ENCODE measurements around the gene SLC35G2.
A peak's percentile ranks its signal among the peaks of the same experiment; 100 is the strongest.
"Not testable (repeated sequence)": the region's sequence is repeated elsewhere in the genome, so short reads cannot be mapped to it uniquely, and the experiment has no call there.

The SLC35G2 gene

DNA sequence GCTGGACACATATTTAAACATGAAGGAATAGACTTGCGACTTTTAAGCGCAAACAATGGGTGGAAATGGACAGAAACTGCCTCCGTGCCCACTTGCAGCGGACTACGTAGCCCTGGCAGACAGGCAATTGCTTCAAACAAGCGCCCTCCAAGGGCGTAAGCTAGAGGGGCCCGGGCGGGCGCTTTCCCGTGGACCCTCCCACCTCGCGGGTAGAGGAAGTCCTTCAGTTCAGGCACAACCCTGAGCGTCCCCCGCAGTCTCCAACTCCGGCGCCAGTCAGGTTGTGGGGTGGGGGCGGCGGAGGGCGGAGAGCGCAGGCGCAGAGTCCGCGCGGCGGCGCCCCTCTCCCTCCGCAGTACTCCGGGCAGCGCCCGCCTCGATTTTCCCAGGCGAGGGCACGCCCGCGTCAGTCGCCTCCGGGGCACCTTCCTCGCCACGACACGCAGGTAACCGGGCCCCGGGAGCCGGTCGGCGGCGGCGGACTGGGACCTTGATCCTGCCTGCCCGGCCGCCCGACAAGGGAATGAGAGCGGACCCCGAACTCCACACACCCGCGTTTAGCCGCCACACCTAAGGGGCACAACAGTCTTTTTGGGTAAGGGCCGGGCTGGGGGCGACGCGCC lies at the start of gene SLC35G2:
SLC35G2 (plus strand) TSS at position 358 of the 623 bp plus-strand sequence. CDS start 35,335 bp downstream, outside the sequence.
- peak; percentile 81 for DNase-seq (ENCODE audit: low spot score)

- no peak for DNase-seq (ENCODE audit: low spot score)
Measured at GRCh38 chr3:136772709-136773108, 46.2 kb upstream of the SLC35G2 start.

DNA sequence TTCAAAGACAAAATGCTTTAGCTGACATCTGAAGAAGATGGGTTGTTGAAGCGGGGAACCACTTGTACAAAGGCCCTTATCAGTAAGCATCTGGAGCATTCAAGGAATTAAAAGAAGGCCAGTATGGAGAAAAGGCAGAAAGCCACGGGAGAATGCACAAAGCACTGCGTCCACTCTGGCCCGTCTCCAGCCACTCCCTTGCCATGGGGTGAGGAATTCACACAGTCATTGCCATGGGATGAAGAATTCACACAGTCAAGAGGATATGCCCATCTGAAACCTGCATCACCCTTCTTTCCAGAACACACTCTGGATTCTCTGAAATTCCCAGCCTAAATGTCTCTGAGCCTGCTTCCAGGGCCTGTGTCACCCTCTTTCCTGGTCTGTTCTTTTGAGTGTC lies 40.1 kb upstream of the SLC35G2 start:
- no peak for DNase-seq (ENCODE audit: low spot score)

DNA sequence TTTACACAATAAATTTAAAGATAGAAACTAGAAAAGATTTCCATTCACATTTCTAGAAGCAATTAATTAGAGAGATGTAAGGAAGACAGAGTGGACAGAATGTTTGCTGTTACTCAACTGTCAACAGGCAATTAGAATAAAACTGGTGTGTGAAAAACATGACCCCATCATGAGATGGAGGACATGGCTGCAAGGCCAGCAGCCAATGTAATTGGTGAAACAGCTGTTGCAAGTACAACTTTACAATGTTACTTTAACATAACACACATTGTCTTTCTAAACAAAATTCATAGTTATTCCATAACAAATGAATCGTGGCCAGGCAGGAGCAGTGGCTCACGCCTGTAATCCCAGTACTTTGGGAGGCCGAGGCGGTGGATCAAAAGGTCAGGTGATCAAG lies 38.2 kb upstream of the SLC35G2 start:
- DNase-seq (ENCODE audit: low spot score), result no peak

- no peak for DNase-seq (ENCODE audit: low spot score)
Measured at GRCh38 chr3:136783708-136784191, 35.2 kb upstream of the SLC35G2 start.

- DNase-seq (ENCODE audit: low spot score), result no peak
Measured at GRCh38 chr3:136787349-136787748, 31.6 kb upstream of the SLC35G2 start.

- no peak for DNase-seq (ENCODE audit: low spot score)
Measured at GRCh38 chr3:136788154-136788553, 30.8 kb upstream of the SLC35G2 start.

GRCh38 chr3:136789976-136790375 lies 28.9 kb upstream of the SLC35G2 start:
- DNase-seq (ENCODE audit: low spot score), result no peak

GRCh38 chr3:136790786-136791185 lies 28.1 kb upstream of the SLC35G2 start:
- DNase-seq (ENCODE audit: low spot score), result no peak

GRCh38 chr3:136792556-136793330 lies 26.2 kb upstream of the SLC35G2 start:
- DNase-seq (ENCODE audit: low spot score), result no peak

GRCh38 chr3:136801146-136801545 lies 17.8 kb upstream of the SLC35G2 start:
- not testable (repeated sequence) for DNase-seq (ENCODE audit: low spot score)

DNA sequence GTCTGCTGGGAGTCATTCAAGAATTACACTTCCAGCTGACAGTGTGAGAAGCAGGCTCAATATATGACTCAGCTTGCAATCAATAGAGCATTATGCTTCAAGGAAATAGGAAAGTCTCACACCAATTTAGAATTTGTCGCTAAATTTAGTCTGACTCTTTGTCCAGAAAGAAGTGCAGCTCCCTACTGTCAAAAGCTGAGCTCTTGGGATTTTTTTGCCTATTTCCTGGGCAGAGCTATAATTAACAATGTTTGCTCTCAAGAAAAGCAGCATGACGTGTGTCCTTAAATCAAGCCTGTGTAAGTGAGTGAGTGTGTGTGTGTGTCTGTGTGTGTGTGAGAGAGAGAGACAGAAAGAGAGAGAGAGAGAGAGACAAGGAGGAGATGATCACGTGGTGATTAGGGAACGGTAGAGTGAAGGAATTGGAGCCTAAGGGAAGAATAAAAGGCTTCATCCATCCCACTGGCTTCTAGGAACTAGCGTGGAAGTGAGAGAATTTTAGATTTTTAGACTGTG lies 16.4 kb upstream of the SLC35G2 start:
- no peak for DNase-seq (ENCODE audit: low spot score)

DNA sequence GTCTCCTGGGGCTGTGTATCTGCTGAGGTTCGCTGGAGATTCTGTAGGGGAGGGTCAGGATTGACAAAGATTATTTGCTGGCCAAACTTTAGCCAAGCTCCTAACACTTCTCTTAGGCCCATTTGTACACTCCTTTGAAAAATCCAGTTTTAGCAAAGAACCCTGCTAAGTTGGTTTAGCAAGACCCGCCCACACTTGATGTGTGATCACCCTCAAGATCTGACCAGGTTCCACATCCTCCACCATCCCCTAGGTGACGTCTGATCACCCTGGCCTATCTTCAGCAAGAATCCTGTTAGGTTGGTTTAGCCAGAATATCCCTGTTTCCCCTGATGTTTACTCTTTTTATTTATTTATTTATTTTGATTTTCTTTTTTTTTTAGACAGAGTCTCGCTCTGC lies 14.8 kb upstream of the SLC35G2 start:
- no peak for DNase-seq (ENCODE audit: low spot score)

DNA sequence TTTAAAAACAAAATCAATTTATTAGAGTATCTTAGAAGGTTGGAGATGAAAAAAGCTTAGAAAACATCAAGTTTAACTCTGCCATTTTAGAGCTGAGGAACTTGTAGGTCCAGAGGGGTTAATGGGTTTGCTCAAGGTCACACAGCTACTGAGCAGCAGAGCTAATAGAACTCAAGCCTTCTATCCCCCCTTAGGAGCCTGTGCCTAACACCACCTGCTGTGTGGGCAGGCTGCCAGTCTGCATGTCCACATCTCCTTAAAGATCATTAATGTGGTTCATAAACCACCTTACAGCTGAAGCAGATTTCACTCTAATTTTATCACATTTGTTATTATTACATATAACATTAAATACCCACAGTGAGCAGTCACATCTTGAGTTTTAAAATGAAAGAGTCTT lies 14.1 kb upstream of the SLC35G2 start:
- no peak for DNase-seq (ENCODE audit: low spot score)

DNA sequence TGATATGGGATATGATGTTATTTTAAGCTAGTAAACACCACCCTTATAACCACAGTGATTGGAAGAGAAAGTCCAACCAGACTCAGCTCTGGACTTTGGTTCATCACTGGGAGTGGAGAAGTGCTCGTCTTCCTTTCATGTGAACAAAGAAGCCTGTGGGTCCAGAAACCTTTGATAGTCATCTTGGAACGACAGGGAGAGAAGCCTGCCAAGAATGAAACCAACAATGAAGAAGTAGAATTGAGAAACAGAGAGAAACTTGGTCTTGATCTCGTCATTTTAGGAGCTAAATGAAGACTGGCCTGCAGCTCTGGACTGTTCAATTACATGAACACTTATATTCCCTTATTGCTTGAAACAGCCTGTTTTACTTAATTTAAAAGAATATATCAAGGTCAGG lies 13.1 kb upstream of the SLC35G2 start:
- no peak for DNase-seq (ENCODE audit: low spot score)

- no peak for DNase-seq (ENCODE audit: low spot score)
Measured at GRCh38 chr3:136811701-136812100, 7.2 kb upstream of the SLC35G2 start.

GRCh38 chr3:136817448-136817847 lies 1.5 kb upstream of the SLC35G2 start:
- no peak for DNase-seq (ENCODE audit: low spot score)

GRCh38 chr3:136818191-136818768 lies 646 bp upstream of the SLC35G2 start:
- peak; percentile 65 for DNase-seq (ENCODE audit: low spot score)

DNA sequence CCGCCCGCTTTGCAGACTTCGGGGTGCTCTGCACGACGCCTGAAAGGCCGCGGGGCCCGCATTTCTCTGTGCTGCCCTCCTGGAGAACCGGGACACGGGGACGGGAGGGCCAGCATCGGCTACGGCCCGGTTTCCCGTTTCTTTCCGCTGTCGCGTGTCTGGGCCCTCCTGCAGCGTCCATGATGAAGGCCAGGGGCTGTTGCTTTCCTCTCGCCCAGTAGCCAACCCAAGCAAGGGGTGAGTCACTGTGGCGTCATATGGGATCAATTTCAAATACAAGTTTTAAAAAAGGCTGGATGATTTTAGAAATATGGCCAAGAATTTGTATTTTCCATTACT lies 435 bp downstream of the SLC35G2 start:
- peak; percentile 68 for DNase-seq (ENCODE audit: low spot score)

DNA sequence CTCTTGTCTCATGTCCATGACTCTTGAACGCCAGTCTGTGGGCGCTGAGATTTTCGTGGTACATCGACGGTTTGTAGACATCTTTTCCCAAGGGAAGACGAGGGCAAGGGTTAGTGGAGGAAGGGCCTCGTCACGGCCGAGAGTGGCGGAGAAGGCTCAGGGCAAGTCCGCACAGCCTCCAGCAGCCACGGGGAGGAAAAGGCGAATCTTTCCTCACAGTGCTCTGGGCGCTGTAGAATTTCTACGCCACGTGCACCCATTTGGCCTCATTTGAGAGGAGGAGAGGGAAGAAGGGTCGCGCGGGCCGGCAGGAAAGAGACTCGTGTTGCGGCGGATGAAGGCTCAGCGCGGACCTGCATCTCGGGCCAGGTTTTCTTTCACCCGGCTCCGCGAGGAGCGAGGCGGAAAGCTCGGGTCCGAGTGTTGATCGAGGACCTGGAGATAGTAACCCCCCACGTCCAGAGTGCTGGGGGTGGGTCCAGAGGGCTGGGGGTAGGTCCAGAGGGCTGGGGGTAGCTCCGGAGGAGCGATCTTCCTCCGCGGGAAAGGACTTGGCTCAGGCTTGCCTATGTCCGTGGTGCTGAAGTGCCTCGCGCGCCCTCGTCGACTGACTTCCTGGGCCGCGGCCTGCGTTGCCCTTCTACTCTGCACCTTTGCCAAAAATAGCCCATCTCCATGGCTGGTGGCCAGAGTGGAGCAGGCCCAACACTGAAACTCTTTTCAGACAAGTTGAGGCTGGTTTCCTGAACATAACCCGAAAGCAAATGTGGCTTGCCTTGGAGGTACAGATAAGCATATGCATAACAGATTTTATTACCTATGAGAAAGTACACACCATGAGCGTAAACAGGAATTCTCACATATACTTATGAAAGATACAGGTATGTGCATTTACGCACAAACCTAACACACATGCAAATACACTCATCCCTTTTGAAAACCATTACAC lies 1.1 kb downstream of the SLC35G2 start:
- DNase-seq (ENCODE audit: low spot score), result peak; percentile 75

DNA sequence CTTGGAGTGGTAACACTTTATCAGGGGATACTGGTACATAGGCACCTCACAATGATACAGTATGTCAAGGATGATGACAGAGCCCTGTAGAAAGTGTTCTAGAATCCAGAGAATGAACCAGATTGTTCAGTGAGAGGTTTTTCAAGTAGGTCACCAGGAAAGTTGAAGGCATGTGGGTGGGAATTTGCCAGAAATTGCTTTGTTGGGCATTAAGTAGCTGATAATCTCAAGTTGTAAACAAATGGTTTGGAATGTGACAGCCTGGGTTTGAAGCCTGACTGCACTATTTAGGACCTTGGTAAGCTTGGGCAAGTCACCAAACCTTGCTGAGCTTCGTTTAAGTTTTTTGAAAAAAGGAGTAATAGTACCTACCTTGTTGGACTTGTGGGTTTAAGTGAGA lies 12.5 kb downstream of the SLC35G2 start:
- no peak for DNase-seq (ENCODE audit: low spot score)

Data from left forelimb (tissue), 1 donor.